ENCODE measurements around the gene SDK1. TPM values are rescaled to one million over a fixed set of nuclear protein-coding genes. Genes with fewer than 3 reads are reported as not detected.

The SDK1 gene
- total and polyA plus RNA-seq, 2 of the 8 experiments (the other 6 are each of a cell fraction or from before 2014, with no cell fraction given), result 3.3 to 7.2 TPM

GRCh38 chr7:3589752-3590151 is 288.7 kb downstream of the SDK1 start:
- Histone ChIP-seq H3K4me3 (ENCODE audit: extremely low read depth in 1 of 4, insufficient read depth in 2 of 4, low read depth in 3 of 4, low read length in 4 of 4) (no peak overlapping the region), H3K23ac (ENCODE audit: insufficient read length) (no peak overlapping the region), H3K9ac (replicated peaks in 1 of 4; ENCODE audit: extremely low read depth in 1 of 4, low read depth in 3 of 4, low read length in 3 of 4) (no peak overlapping the region), H3K27ac (ENCODE audit: low read depth, low read length) (no peak overlapping the region), H2BK15ac (ENCODE audit: low read length) (no peak overlapping the region), H3K36me3 (ENCODE audit: control insufficient read depth in 2 of 4, insufficient read depth in 4 of 4, low read length in 3 of 4) (no peaks in the 10 kb centered on the region), H2BK120ac (replicated peaks; ENCODE audit: low read depth, low read length) (no peak overlapping the region), H3K18ac (ENCODE audit: extremely low read depth, low read length) (no peak overlapping the region), H3K4me2 (ENCODE audit: insufficient read depth in 1 of 2, low read depth in 2 of 2, low read length in 2 of 2) (no peak overlapping the region), H3K23me2 (ENCODE audit: low read depth, low read length) (no peaks in the 10 kb centered on the region), H2AFZ (ENCODE audit: low read length) (no peak overlapping the region), H4K91ac (replicated peaks; ENCODE audit: insufficient read length, low read length) (no peak overlapping the region), H3K14ac (ENCODE audit: insufficient read length) (no peak overlapping the region), H4K5ac (ENCODE audit: insufficient read length, low read depth, low read length) (no peak overlapping the region), H2BK12ac (ENCODE audit: low read depth, low read length) (no peak overlapping the region), H3K4ac (replicated peaks; ENCODE audit: insufficient read length, low read depth, low read length) (no peak overlapping the region), H2AK5ac (ENCODE audit: low read depth, low read length) (no peak overlapping the region), H3K9me3 (ENCODE audit: insufficient read depth in 2 of 2, low read depth in 1 of 2, low read length in 1 of 2) (no peaks in the 10 kb centered on the region), H2BK5ac (ENCODE audit: low read depth, low read length) (no peak overlapping the region), H4K8ac (ENCODE audit: extremely low read depth, insufficient read depth, low read length) (no peak overlapping the region), H4K20me1 (replicated peaks in 1 of 2; ENCODE audit: control insufficient read depth in 1 of 2, insufficient read depth in 2 of 2, low read length in 2 of 2) (no peaks in the 10 kb centered on the region), H3K4me1 (replicated peaks in 1 of 4; ENCODE audit: control insufficient read depth in 3 of 4, insufficient read depth in 4 of 4, low read length in 3 of 4) (peaks cover 9 to 24% (median 15%) of the 10 kb centered on the region in 4 experiments), H3K56ac (replicated peaks; ENCODE audit: insufficient read length, low read depth, low read length) (no peak overlapping the region), H3K27me3 (replicated peaks in 1 of 4; ENCODE audit: control insufficient read depth in 3 of 4, extremely low read depth in 1 of 4, insufficient read depth in 3 of 4, low read length in 3 of 4) (no peaks in the 10 kb centered on the region), H3K79me2 (ENCODE audit: control insufficient read depth in 1 of 2, insufficient read depth in 2 of 2, low read length in 2 of 2) (no peaks in the 10 kb centered on the region), H2BK20ac (ENCODE audit: low read length) (no peak overlapping the region), H3K79me1 (ENCODE audit: low read depth, low read length) (no peaks in the 10 kb centered on the region)
- FAIRE-seq, result no peak
- POLR2A ChIA-PET (ENCODE audit: partially characterized antibody), result no interaction called here
- DNase-seq (ENCODE audit: low read depth in 1 of 2, low spot score in 2 of 2), result no peak
- CTCF ChIA-PET (ENCODE audit: partially characterized antibody), result no interaction called here
- WGBS, 2 experiments (ENCODE audit: extremely low coverage in 1 of 2, insufficient coverage in 1 of 2, insufficient read length in 1 of 2, insufficient replicate concordance in 2 of 2, low coverage in 1 of 2, low lambda C conversion rate in 2 of 2, missing lambda C conversion rate in 1 of 2), result 93% methylated on average over 2 of the region's 2 CpGs; no CpG with 5 or more reads in 1 of the 2 experiments
- TF ChIP-seq KDM4A (IDR thresholded peaks at IDR 0.05; ENCODE audit: low read depth, low read length, severe bottlenecking) (no peak), EP300 (IDR thresholded peaks at IDR 0.05; ENCODE audit: borderline replicate concordance in 1 of 2, low read depth in 2 of 2, low read length in 2 of 2) (no peak), TAF1 (IDR thresholded peaks at IDR 0.05; ENCODE audit: low read depth, low read length) (no peak), TEAD4 (IDR thresholded peaks at IDR 0.05; ENCODE audit: low read depth, low read length) (no peak), SP1 (IDR thresholded peaks at IDR 0.05; ENCODE audit: low read depth, low read length) (no peak), RBBP5 (IDR thresholded peaks at IDR 0.05; ENCODE audit: borderline replicate concordance, low read depth, low read length) (no peak), POLR2A (IDR thresholded peaks at IDR 0.05; ENCODE audit: control extremely low read depth in 1 of 2, low read depth in 2 of 2, low read length in 2 of 2) (no peak), SP2 (IDR thresholded peaks at IDR 0.05; ENCODE audit: low read length) (no peak), CHD1 (IDR thresholded peaks at IDR 0.05; ENCODE audit: low read depth, low read length) (no peak), YY1 (IDR thresholded peaks at IDR 0.05; ENCODE audit: low read depth, low read length) (no peak), KDM5A (IDR thresholded peaks at IDR 0.05; ENCODE audit: low read length) (no peak), RXRA (IDR thresholded peaks at IDR 0.05; ENCODE audit: insufficient read depth, low read depth, low read length) (no peak), PHF8 (conservative IDR thresholded peaks at IDR 0.05; ENCODE audit: low read depth, low read length) (no peak), NANOG (IDR thresholded peaks at IDR 0.05; ENCODE audit: insufficient read depth, low read depth, low read length, poor library complexity, severe bottlenecking) (no peak), JUN (IDR thresholded peaks at IDR 0.05; ENCODE audit: low read depth, low read length) (no peak), HDAC6 (IDR thresholded peaks at IDR 0.05; ENCODE audit: low read depth, low read length) (no peak), TBP (IDR thresholded peaks at IDR 0.05; ENCODE audit: low read depth, low read length) (no peak)
